Activated CD4-positive, CD25-positive, alpha-beta regulatory T cell (primary cell): ENCODE measurements around the gene RYR2.
"Not testable (repeated sequence)": the region's sequence is repeated elsewhere in the genome, so short reads cannot be mapped to it uniquely, and the experiment has no call there.

Experiments
- DNase-seq, 4 experiments: peaks; one replicate each; lab custom pipeline; 2025; lab: John Stamatoyannopoulos, UW

Gene RYR2

GRCh38 chr1:237794071-237794470 lies 752.1 kb downstream of the RYR2 start:
- DNase-seq = no peak

GRCh38 chr1:237795558-237795957 lies 753.6 kb downstream of the RYR2 start:
- no peak for DNase-seq

- DNase-seq = no peak
Measured at GRCh38 chr1:237799762-237800474, 757.9 kb downstream of the RYR2 start.

GRCh38 chr1:237804516-237804915 lies 762.5 kb downstream of the RYR2 start:
- no peak for DNase-seq

GRCh38 chr1:237809099-237809498 lies 767.1 kb downstream of the RYR2 start:
- DNase-seq = no peak

GRCh38 chr1:237811633-237812032 lies 769.6 kb downstream of the RYR2 start:
- DNase-seq = no peak

GRCh38 chr1:237812061-237812460 lies 770.1 kb downstream of the RYR2 start:
- no peak for DNase-seq

- DNase-seq = no peak
Measured at GRCh38 chr1:237814319-237814924, 772.4 kb downstream of the RYR2 start.

GRCh38 chr1:237817277-237817676 lies 775.3 kb downstream of the RYR2 start:
- DNase-seq = no peak

- not testable (repeated sequence) for DNase-seq
Measured at GRCh38 chr1:237820634-237821033, 778.6 kb downstream of the RYR2 start.

GRCh38 chr1:237832858-237833257 lies 790.9 kb downstream of the RYR2 start:
- DNase-seq = no peak

- no peak for DNase-seq
Measured at GRCh38 chr1:237834048-237834447, 792.1 kb downstream of the RYR2 start.

GRCh38 chr1:237834461-237834860 lies 792.5 kb downstream of the RYR2 start:
- no peak for DNase-seq

GRCh38 chr1:237838320-237838719 lies 796.3 kb downstream of the RYR2 start:
- DNase-seq = no peak

GRCh38 chr1:237838904-237839534 lies 797.0 kb downstream of the RYR2 start:
- DNase-seq = no peak

- DNase-seq = no peak
Measured at GRCh38 chr1:237841485-237841884, 799.5 kb downstream of the RYR2 start.

- DNase-seq = not testable (repeated sequence)
Measured at GRCh38 chr1:237843516-237843915, 801.5 kb downstream of the RYR2 start.

GRCh38 chr1:237851210-237851845 lies 809.3 kb downstream of the RYR2 start:
- no peak for DNase-seq

- no peak for DNase-seq
Measured at GRCh38 chr1:237852342-237852741, 810.4 kb downstream of the RYR2 start.

- DNase-seq = no peak
Measured at GRCh38 chr1:237857455-237857854, 815.5 kb downstream of the RYR2 start.

GRCh38 chr1:237858992-237859391 lies 817.0 kb downstream of the RYR2 start:
- DNase-seq = no peak

GRCh38 chr1:237861944-237862343 lies 820.0 kb downstream of the RYR2 start:
- no peak for DNase-seq

GRCh38 chr1:237863234-237863633 lies 821.2 kb downstream of the RYR2 start:
- DNase-seq = no peak
